Activated CD4-positive, alpha-beta T cell treated with anti-CD3 and anti-CD28 coated beads, Interleukin-10, Interleukin-2, amounts not matched to agents 100 ng/mL and 50 ng/mL, durations not matched to agents 16 hours and 8 hours (primary cell): ENCODE measurements around the gene RSAD1.

Experiments used
- DNase-seq: peaks from one replicate; pipeline ENCODE4 v3.0.0-alpha.2; 2020

Gene RSAD1

DNA sequence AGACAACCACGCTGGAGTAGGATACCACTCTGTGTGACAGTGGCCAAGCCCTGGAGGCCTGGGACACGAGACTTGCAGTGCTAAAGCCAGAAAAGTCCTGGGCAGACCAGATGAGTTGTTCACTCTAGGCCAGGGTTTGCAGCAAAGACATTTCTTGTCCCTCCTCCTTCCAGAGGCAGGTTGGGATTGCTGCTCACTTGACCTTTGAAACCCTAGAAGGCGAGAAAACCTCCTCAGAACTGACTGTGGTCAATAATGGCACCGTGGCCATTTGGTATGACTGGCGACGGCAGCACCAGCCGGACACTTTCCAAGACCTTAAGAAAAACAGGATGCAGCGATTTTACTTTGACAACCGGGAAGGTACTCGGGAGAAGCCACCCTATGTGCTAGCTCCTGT lies 44.1 kb downstream of the RSAD1 start:
- no peak for DNase-seq

- no peak for DNase-seq
Measured at GRCh38 chr17:50523208-50523607, 44.5 kb downstream of the RSAD1 start.

DNA sequence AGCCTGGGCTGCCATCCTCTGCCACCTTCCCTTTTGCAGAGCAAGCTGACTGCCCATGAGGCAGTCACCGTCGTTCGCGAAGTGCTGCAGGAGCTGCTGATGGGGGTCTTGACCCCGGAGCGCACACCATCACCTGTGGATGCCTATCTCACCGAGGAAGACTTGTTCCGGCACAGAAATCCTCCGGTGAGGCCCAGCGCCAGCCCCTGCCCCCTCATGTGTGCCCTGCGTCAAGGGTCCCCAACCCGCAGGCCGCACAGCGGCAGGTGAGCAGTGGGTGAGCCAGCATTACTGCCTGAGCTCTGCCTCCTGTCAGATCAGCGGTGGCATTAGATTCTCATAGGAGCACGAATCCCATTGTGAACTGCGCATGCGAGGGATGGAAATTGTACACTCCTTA lies 46.2 kb downstream of the RSAD1 start:
- DNase-seq, result no peak

DNA sequence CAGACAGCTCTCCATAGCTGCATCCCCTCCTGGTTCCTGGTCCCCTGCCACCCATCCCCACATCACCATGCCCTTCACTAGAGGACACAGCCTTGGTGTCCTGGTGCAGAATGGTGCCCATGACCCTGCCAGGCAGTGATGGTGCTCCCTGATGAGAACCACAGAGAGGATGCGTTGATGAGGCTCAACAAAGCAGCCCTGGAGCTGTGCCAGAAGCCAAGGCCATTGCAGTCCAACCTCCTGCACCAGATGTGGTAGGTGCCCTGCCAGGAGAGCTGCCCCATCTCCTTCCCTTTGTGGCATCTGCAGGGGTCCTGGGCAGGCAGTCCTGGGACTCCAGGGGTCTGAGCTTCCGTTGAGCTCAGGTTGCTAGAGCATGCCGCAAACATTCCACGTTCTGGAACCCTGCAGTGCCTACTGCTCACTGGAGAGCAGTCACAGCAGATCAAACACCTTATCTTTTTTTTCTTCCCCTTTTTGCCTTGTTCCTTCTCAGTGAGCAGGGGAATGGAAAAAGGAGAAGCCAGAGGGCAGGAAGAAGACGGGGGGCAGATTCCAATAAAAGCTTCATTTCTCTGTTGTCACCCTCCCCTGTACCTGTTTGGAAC lies 48.6 kb downstream of the RSAD1 start:
- no peak for DNase-seq

DNA sequence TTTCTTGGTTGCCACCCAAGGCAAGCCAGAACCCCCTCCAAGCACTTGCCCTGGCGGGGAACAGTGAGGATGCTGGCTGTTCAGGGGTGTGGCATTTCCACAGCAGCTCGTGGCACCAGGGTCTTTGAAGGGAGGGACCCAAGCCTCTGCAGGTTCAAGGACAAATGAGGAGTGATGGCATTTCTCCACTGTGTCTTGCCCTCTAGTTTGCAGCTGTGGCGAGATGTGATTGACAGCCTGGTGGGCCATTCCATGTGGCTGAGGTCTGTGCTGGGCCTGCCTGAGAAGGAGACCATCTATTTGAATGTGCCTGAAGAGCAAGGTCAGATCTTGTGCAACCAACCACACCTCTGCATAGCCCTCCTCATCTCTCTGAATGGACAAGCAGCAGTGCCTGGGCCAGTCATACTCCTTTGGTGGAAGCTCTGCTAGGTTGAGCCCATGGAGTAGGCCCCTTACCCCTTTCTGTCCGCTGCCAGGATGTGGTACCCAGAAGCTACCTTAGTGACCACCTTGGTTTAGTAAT lies 49.4 kb downstream of the RSAD1 start:
- DNase-seq, result no peak

DNA sequence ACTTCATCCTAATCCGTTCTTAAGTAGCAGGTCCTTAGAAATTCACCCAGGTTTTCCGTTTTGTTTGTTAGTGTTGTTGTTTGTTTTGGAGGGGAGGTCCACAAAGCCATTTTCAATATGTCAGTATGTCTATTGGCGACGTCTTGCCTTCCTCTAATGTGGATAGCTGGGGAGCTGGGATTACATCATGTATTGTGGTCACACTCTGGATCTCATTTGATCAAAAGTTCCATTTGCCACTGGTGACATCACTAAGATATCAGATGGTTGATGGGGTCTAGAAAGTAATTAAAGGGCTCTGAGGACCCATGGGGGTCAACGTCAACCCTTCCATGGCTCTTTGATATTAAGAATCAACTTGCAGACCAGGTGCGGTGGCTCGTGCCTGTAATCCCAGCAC lies 51.2 kb downstream of the RSAD1 start:
- no peak for DNase-seq

DNA sequence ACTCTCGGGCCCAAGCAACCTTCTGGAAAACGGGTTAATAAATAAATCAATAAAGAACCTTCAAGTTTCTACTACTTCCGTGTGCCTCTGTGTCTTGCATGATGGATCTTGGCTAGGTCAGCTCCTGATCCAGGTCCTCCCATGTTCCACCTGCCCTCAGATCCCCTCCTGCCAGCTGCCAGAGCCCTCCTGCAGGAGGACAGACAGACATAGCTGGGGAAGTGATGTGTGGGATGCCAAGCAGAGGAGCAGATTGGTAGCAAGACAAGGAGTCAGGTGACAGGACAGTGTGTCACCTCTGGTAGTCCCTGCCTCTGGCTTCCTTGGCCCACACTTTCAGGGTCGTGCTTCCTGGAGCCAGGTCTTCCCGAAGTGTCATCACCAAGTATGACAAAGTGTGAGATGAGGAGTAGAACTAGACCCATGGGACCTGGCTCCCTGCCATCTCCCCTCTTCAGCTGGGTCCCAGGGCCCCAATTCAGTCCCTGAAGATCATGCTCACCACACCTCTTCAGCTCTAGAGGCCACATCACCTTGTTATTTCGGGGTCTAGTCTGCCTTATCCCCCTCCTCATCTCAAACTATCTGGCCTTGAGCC lies 52.9 kb downstream of the RSAD1 start:
- no peak for DNase-seq

DNA sequence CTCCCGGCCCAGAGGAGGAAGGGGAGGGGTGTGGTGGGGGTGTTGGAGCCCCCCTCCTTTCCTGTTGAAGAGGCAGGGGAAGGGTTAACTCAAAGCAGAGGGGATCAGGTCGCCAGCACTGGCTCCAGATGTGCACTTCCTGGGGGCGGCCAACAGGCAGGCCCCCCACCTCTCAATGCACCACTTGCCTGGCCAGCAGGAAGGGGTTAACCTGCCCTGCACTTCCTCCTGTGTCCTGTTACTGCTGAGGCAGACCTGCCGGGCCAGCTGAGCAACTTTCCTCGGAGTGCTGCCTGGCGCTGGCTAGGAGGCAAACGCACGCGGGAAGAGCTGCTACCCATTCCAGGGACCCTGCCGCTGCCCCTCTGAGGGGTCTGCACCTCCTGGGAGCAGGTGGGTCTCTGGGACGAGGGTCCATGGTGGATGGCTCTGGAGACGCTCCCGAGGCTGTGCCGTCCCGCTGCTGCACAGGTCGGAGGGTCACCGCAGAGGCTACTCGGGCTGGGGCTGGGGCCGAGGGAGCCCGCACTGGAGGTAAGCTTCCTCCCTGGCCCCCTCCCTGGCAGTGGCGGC lies 53.9 kb downstream of the RSAD1 start, which contains the start of gene EPN3:
EPN3 (plus strand) TSS at position 284 of the 573 bp plus-strand sequence. CDS start 3,822 bp downstream, outside the sequence.
- no peak for DNase-seq

- no peak for DNase-seq
Measured at GRCh38 chr17:50533185-50533584, 54.5 kb downstream of the RSAD1 start.

DNA sequence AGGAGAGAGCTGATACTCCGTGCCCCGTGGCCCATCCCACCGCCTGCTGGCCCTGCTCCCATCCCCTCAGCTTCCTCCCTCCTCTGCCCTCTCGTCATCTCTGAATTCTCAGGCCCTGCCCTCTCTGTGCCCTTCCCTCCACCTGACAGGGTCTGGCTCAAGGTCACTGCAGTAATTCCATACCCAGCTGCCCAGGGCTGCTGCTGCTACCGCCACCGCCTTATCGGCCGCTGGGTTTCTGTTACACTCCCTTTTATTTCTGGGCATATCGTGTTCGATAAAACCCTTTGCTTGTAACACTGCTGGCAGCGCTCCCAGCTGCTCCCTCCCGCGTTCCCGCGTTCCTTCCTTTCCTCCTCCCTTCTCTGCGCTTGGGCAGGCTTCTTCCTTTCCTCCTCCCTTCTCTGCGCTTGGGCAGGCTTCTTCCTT lies 55.1 kb downstream of the RSAD1 start:
- no peak for DNase-seq

- peak; percentile 21 for DNase-seq
Measured at GRCh38 chr17:50534222-50534978, 55.7 kb downstream of the RSAD1 start.

GRCh38 chr17:50534979-50535326 lies 56.3 kb downstream of the RSAD1 start:
- DNase-seq, result no peak

- no peak for DNase-seq
Measured at GRCh38 chr17:50535407-50535806, 56.7 kb downstream of the RSAD1 start.
